ENCODE measurements around the gene RBP2.

GRCh38 chr3:139466360-139466759 is 10.0 kb downstream of the RBP2 start:
- TF ChIP-seq CTCF (IDR thresholded peaks at IDR 0.05; ENCODE audit: low read length) (no peak), EZH2phosphoT487 (IDR thresholded peaks at IDR 0.05; ENCODE audit: low read length) (no peak), EZH2 (optimal IDR thresholded peaks at IDR 0.05; ENCODE audit: low read depth, low read length) (no peak)

Data from MM.1S (cell line).